Activated gamma-delta T cell (primary cell): Measurements from ENCODE around the gene RAD51B.

ENCODE experiments used
- DNase-seq: peaks from one replicate; lab custom pipeline; 2025; lab: John Stamatoyannopoulos, UW

RAD51B gene

GRCh38 chr14:68726093-68726695, 906.6 kb downstream of the RAD51B start:
- DNase-seq = no peak

GRCh38 chr14:68727315-68728047, 907.9 kb downstream of the RAD51B start:
- DNase-seq = no peak

GRCh38 chr14:68728342-68729106, 908.9 kb downstream of the RAD51B start:
- DNase-seq = no peak

GRCh38 chr14:68729556-68729955, 910.0 kb downstream of the RAD51B start:
- no peak for DNase-seq

- DNase-seq = no peak
Measured at GRCh38 chr14:68730348-68730747, 910.8 kb downstream of the RAD51B start.

GRCh38 chr14:68730811-68731425, 911.3 kb downstream of the RAD51B start:
- no peak for DNase-seq

GRCh38 chr14:68733086-68733914, 913.7 kb downstream of the RAD51B start:
- DNase-seq = no peak

GRCh38 chr14:68734231-68734732, 914.7 kb downstream of the RAD51B start:
- DNase-seq = no peak

GRCh38 chr14:68735856-68736255, 916.3 kb downstream of the RAD51B start:
- no peak for DNase-seq

- no peak for DNase-seq
Measured at GRCh38 chr14:68736471-68736871, 916.9 kb downstream of the RAD51B start.

- no peak for DNase-seq
Measured at GRCh38 chr14:68737086-68737485, 917.5 kb downstream of the RAD51B start.

GRCh38 chr14:68738559-68738958, 919.0 kb downstream of the RAD51B start:
- no peak for DNase-seq

- DNase-seq = no peak
Measured at GRCh38 chr14:68739701-68740100, 920.1 kb downstream of the RAD51B start.

- DNase-seq = no peak
Measured at GRCh38 chr14:68740788-68741476, 921.4 kb downstream of the RAD51B start.

- DNase-seq = no peak
Measured at GRCh38 chr14:68741477-68741791, 921.9 kb downstream of the RAD51B start.

- DNase-seq = no peak
Measured at GRCh38 chr14:68741839-68742470, 922.4 kb downstream of the RAD51B start.

- DNase-seq = no peak
Measured at GRCh38 chr14:68744613-68745012, 925.0 kb downstream of the RAD51B start.

- DNase-seq = no peak
Measured at GRCh38 chr14:68747393-68747792, 927.8 kb downstream of the RAD51B start.

GRCh38 chr14:68748260-68748659, 928.7 kb downstream of the RAD51B start:
- DNase-seq = no peak

GRCh38 chr14:68748691-68749090, 929.1 kb downstream of the RAD51B start:
- no peak for DNase-seq
